Adrenal gland (tissue), 5 donors: ENCODE results near the gene SCRN1.

ENCODE experiments used
- POLR2A ChIP-seq, 2 donors: fragments of 450-650 bp; IDR thresholded peaks; one replicate each; pipeline ENCODE4 v1.6.1; 2017; ENCODE audit warnings: antibody characterized with exemption in 2 of 2, mild to moderate bottlenecking in 2 of 2, moderate library complexity in 1 of 2
- TF ChIP-seq, protein P1 (sequence below), 6 experiments: fragments of 450-650 bp in 4 of 6; fragments of 200-600 bp in 2 of 6; sonication (generic) in 1 of 6; IDR thresholded peaks; 1 replicate in 5 of 6; 2 replicates in 1 of 6; pipeline versions ENCODE4 v1.5.1 to v1.8.0; 2016 to 2021; ENCODE audit warnings: antibody characterized with exemption in 6 of 6, mild to moderate bottlenecking in 2 of 6, moderate library complexity in 1 of 6
- donor health status: DM: no; HTN: no; CAD: no.

DNA sequence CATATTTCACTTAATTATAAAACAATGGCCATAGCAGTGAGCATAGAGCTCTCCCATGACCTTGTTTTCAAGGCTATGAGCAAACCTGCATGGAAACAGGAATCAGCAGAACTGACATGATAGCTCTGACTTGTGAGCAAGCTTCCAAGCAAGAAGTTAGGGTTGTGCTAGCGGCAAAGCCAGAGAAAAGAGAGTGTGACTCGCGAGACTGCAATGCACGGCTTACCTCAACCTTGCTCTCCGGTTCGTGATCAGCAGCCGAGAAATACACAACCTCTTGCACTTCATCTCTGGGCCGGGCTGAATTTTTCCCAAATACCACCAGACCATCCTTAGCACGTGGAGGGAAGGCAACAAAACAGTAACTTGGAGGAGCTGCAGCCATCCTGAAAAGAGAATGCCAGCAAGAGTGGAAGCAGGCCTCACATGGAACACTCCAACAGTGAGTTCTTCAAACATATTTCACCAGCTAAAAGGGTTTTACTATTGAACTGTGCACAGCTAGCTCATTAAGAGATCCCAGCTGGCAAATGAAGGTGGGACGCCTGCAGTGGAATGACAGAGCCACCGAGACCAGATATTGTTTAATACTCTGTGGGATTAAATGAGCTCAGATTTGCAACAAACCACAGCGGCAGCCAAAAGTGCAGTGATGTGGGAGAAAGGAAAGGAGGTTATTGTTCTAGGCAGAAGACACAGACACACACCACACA is 20.8 kb downstream of the SCRN1 start:
- TF ChIP-seq POLR2A (IDR thresholded peaks at IDR 0.05) = no peak
- TF ChIP-seq, protein P1, sequence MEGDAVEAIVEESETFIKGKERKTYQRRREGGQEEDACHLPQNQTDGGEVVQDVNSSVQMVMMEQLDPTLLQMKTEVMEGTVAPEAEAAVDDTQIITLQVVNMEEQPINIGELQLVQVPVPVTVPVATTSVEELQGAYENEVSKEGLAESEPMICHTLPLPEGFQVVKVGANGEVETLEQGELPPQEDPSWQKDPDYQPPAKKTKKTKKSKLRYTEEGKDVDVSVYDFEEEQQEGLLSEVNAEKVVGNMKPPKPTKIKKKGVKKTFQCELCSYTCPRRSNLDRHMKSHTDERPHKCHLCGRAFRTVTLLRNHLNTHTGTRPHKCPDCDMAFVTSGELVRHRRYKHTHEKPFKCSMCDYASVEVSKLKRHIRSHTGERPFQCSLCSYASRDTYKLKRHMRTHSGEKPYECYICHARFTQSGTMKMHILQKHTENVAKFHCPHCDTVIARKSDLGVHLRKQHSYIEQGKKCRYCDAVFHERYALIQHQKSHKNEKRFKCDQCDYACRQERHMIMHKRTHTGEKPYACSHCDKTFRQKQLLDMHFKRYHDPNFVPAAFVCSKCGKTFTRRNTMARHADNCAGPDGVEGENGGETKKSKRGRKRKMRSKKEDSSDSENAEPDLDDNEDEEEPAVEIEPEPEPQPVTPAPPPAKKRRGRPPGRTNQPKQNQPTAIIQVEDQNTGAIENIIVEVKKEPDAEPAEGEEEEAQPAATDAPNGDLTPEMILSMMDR (IDR thresholded peaks at IDR 0.05) = no peak
